BJ (cell line): Measurements from ENCODE around the gene PHACTR1. TPM values are rescaled to one million over a fixed set of nuclear protein-coding genes. Genes with fewer than 3 reads are reported as not detected.

Experiments used
- CTCF ChIA-PET: fragments of 350-600 bp; formaldehyde crosslinking; extraction: SDS; loops from one replicate; lab custom pipeline; 2021; ENCODE audit warnings: antibody characterized with exemption, inconsistent platforms; lab: Yijun Ruan, JAX
- POLR2A ChIA-PET: fragments of 300-600 bp; sonication (Branson Sonifier 250); formaldehyde crosslinking; extraction: SDS; loops from one replicate; lab custom pipeline; 2021; ENCODE audit warnings: antibody characterized with exemption; lab: Charles Lee
- DNase-seq: peaks from one replicate; pipeline ENCODE4 v3.0.0-alpha.2; 2011; ENCODE audit warnings: low read depth
- H3K27me3 ChIP-seq: 2 replicates; pipeline ENCODE4 v1.6.0; 2011; ENCODE audit warnings: low read length; ENCODE audit not compliant: control insufficient read depth, insufficient read depth
- H3K36me3 ChIP-seq: 2 replicates; pipeline ENCODE4 v1.5.1; 2011; ENCODE audit warnings: low read length; ENCODE audit not compliant: control insufficient read depth, insufficient read depth
- H3K4me3 ChIP-seq: 2 replicates; pipeline ENCODE4 v1.5.1; 2011; ENCODE audit warnings: low read depth, mild to moderate bottlenecking, control low read depth, low read length
- CTCF ChIP-seq: IDR thresholded peaks from 2 replicates; pipeline ENCODE4 v1.5.1; 2011; ENCODE audit warnings: low read depth, mild to moderate bottlenecking, control low read depth, inconsistent platforms, low read length, moderate library complexity; ENCODE audit not compliant: insufficient read depth
- polyA plus RNA-seq: library from polyadenylated mRNA; depleted of rRNA; stranded (reverse); fragments of >200 nt; gene quantifications from 2 replicates; pipeline ENCODE4 v1.2.3, GENCODE V29; 2011

PHACTR1 gene
- polyA plus RNA-seq, 1 experiment, result 0.40 TPM

GRCh38 chr6:12924911-12925310, 208.3 kb downstream of the PHACTR1 start:
- H3K36me3 ChIP-seq, result no peaks in the 10 kb centered on the region
- no peak for TF ChIP-seq CTCF
- H3K27me3 ChIP-seq, result no peaks in the 10 kb centered on the region
- POLR2A ChIA-PET, result no interaction called here
- DNase-seq, result no peak
- H3K4me3 ChIP-seq, result no peak overlapping the region
- CTCF ChIA-PET, result interaction anchor here (5.3 kb wide), 1 partner anchor 13 kb away, joined by 30 read pairs; no protein-coding TSS in a partner anchor

DNA sequence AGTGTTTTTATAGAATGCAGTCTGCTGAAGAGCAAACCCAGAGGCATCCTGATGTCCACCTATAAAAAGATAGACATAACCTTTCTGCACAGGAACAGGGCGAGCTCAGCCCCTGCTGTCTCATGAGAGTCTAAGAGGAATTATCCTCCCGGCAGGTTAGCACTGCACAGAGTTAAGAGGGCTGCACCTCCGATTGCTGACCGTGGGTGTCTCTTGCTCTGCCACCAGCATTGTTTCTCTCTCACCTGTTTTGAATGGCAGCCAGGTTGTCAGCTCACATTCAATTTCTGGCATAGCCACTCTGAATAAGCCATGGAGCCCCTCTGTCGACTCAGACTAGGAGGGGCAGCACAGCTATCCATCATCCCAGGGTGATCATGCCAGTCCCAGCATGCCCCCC, 211.2 kb downstream of the PHACTR1 start:
- Histone ChIP-seq H3K27me3 (0 out of 2 replicates have a peak, but pooled peaks cover 1% of the 10 kb centered on the region), H3K4me3 (no peak overlapping the region), H3K36me3 (no peaks in the 10 kb centered on the region)
- ChIA-PET CTCF (interaction anchor here (0.6 kb wide), 2 partner anchors 23 to 921 kb away, joined by 3 to 4 read pairs; no protein-coding TSS in a partner anchor), POLR2A (no interaction called here)
- DNase-seq, result no peak
- TF ChIP-seq CTCF, result no peak

DNA sequence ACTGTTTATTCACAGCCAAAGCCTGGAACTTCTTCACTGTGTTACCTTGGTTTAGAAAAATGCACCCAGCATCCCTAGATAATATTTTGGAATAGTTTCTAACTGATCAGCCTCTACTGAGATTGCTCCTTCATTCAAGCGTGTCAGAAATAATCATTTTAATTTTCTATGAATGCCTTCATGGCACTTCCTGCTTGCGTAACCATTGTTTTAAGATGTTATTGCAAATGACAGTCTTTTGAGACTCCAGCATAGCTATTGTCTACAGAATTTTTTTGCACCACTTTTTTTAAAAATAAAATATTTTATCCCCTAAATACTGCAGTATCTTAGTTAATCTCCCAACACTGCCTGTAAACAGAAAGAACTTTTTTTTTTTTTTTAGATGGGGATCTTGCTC, 213.1 kb downstream of the PHACTR1 start:
- TF ChIP-seq CTCF, result no peak
- CTCF ChIA-PET, result interaction anchor here (0.6 to 1.1 kb wide), 2 partner anchors 10 to 73 kb away, joined by 3 to 4 read pairs; no protein-coding TSS in a partner anchor
- POLR2A ChIA-PET, result no interaction called here
- H3K27me3 ChIP-seq, result 0 out of 2 replicates have a peak, but pooled peaks cover 1% of the 10 kb centered on the region
- no peaks in the 10 kb centered on the region for H3K36me3 ChIP-seq
- H3K4me3 ChIP-seq, result no peak overlapping the region
- DNase-seq, result no peak

- ChIA-PET POLR2A (no interaction called here), CTCF (interaction anchor here (2.3 kb wide), 1 partner anchor 20 kb away, joined by 6 read pairs; no protein-coding TSS in a partner anchor)
- Histone ChIP-seq H3K4me3 (no peak overlapping the region), H3K36me3 (no peaks in the 10 kb centered on the region), H3K27me3 (0 out of 2 replicates have a peak, but pooled peaks cover 1% of the 10 kb centered on the region)
- DNase-seq, result no peak
- no peak for TF ChIP-seq CTCF
These were observed 215.1 kb downstream of the PHACTR1 start for GRCh38 chr6:12931639-12932038.

DNA sequence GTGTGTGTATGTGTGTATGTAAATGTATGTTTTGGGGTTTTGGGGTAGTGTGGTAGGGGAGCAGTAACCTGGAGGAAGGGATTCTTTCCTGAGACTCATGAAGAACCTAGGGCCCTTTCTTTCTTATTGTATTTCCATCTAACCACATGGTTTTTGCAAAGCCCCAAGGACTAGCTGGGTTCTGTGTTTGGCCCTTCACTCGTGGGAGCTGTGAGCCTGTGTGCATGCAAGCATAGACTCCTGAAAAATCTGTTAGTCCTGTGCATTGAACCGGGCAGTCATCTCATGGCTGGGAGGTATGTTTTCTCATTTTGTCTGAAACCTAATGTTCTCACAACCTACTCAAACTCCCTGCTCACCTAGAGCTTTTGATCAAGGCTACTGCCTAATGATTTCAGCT, 219.1 kb downstream of the PHACTR1 start:
- no peak for TF ChIP-seq CTCF
- DNase-seq, result no peak
- ChIA-PET CTCF (interaction anchor here (0.6 to 1.5 kb wide), 2 partner anchors 13 to 14 kb away, joined by 3 read pairs; no protein-coding TSS in a partner anchor), POLR2A (no interaction called here)
- H3K4me3 ChIP-seq, result no peak overlapping the region
- no peaks in the 10 kb centered on the region for H3K36me3 ChIP-seq
- 0 out of 2 replicates have a peak, but pooled peaks cover 1% of the 10 kb centered on the region for H3K27me3 ChIP-seq
